MM.1S (cell line): ENCODE results near the gene MGAT4C.

Source experiments
- DNase-seq: peaks from one replicate; pipeline ENCODE4 v3.0.0-alpha.2; 2015
- H2AFZ ChIP-seq: fragments of 300-600 bp; sonication (generic); 2 replicates; pipeline ENCODE4 v1.6.0; 2016; ENCODE audit warnings: antibody characterized with exemption, low read length
- H3F3A ChIP-seq: fragments of 300-600 bp; sonication (generic); 2 replicates; pipeline ENCODE4 v1.6.1; 2016; ENCODE audit warnings: mild to moderate bottlenecking, antibody characterized with exemption, low read length, moderate library complexity, mixed read lengths; ENCODE audit not compliant: insufficient read depth
- H3K27ac ChIP-seq: fragments of 300-600 bp; sonication (generic); 2 replicates; pipeline ENCODE4 v1.5.1; 2016; ENCODE audit warnings: mild to moderate bottlenecking, low read length
- H3K27me3 ChIP-seq: fragments of 300-600 bp; sonication (generic); replicated peaks from 2 replicates; pipeline ENCODE4 v1.6.0; 2016; ENCODE audit warnings: low read length; ENCODE audit not compliant: insufficient read depth
- H3K36me3 ChIP-seq: fragments of 300-600 bp; sonication (generic); replicated peaks from 2 replicates; pipeline ENCODE4 v1.6.1; 2016; ENCODE audit warnings: mild to moderate bottlenecking, low read length, mixed read lengths; ENCODE audit not compliant: insufficient read depth
- H3K4me1 ChIP-seq: fragments of 300-600 bp; sonication (generic); 2 replicates; pipeline ENCODE4 v1.6.1; 2016; ENCODE audit warnings: low read length, mixed read lengths
- H3K4me2 ChIP-seq: fragments of 300-600 bp; sonication (generic); 2 replicates; pipeline ENCODE4 v1.6.0; 2016; ENCODE audit warnings: low read depth, low read length
- H3K4me3 ChIP-seq: fragments of 300-600 bp; sonication (generic); 2 replicates; pipeline ENCODE4 v1.5.1; 2016; ENCODE audit warnings: low read length, mixed read lengths
- H3K79me2 ChIP-seq: fragments of 300-600 bp; sonication (generic); 2 replicates; pipeline ENCODE4 v1.6.1; 2016; ENCODE audit warnings: mixed run types, low read length, mixed read lengths
- H3K9ac ChIP-seq: fragments of 300-600 bp; sonication (generic); 2 replicates; pipeline ENCODE4 v1.6.1; 2016; ENCODE audit warnings: low read length, mixed read lengths
- H3K9me2 ChIP-seq: fragments of 300-600 bp; sonication (generic); replicated peaks from 2 replicates; pipeline ENCODE4 v1.6.1; 2016; ENCODE audit warnings: mild to moderate bottlenecking, low read length, mixed read lengths; ENCODE audit not compliant: insufficient read depth
- H3K9me3 ChIP-seq: fragments of 300-600 bp; sonication (generic); replicated peaks from 2 replicates; pipeline ENCODE4 v1.6.1; 2016; ENCODE audit warnings: mild to moderate bottlenecking, low read length, mixed read lengths; ENCODE audit not compliant: insufficient read depth
- H4K20me1 ChIP-seq: fragments of 300-600 bp; sonication (generic); 2 replicates; pipeline ENCODE4 v1.6.1; 2016; ENCODE audit warnings: mild to moderate bottlenecking, low read length, moderate library complexity, mixed read lengths; ENCODE audit not compliant: insufficient read depth
- EZH2 ChIP-seq: fragments of 300-600 bp; sonication (generic); optimal IDR thresholded peaks from 2 replicates; pipeline ENCODE3; 2017; ENCODE audit warnings: low read depth, mild to moderate bottlenecking, antibody characterized with exemption, low read length, mixed read lengths
- EZH2phosphoT487 ChIP-seq: fragments of 300-600 bp; sonication (generic); IDR thresholded peaks from 2 replicates; pipeline ENCODE4 v1.6.1; 2018; ENCODE audit warnings: antibody characterized with exemption, low read length
- TF ChIP-seq, protein P1 (sequence below): fragments of 300-600 bp; sonication (generic); IDR thresholded peaks from 2 replicates; pipeline ENCODE4 v1.5.1; 2016; ENCODE audit warnings: antibody characterized with exemption, low read length, mixed read lengths

MGAT4C gene

GRCh38 chr12:85996280-85996679 lies 259.9 kb downstream of the MGAT4C start:
- TF ChIP-seq EZH2phosphoT487, result no peak
- TF ChIP-seq, protein P1, sequence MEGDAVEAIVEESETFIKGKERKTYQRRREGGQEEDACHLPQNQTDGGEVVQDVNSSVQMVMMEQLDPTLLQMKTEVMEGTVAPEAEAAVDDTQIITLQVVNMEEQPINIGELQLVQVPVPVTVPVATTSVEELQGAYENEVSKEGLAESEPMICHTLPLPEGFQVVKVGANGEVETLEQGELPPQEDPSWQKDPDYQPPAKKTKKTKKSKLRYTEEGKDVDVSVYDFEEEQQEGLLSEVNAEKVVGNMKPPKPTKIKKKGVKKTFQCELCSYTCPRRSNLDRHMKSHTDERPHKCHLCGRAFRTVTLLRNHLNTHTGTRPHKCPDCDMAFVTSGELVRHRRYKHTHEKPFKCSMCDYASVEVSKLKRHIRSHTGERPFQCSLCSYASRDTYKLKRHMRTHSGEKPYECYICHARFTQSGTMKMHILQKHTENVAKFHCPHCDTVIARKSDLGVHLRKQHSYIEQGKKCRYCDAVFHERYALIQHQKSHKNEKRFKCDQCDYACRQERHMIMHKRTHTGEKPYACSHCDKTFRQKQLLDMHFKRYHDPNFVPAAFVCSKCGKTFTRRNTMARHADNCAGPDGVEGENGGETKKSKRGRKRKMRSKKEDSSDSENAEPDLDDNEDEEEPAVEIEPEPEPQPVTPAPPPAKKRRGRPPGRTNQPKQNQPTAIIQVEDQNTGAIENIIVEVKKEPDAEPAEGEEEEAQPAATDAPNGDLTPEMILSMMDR, result no peak
- TF ChIP-seq EZH2, result no peak
- DNase-seq, result no peak
- H3K9me3 ChIP-seq, result no peaks in the 10 kb centered on the region
- no peak overlapping the region for H3K4me3 ChIP-seq
- no peak overlapping the region for H2AFZ ChIP-seq
- H3K79me2 ChIP-seq, result no peaks in the 10 kb centered on the region
- H3K4me1 ChIP-seq, result no peaks in the 10 kb centered on the region
- H3K27me3 ChIP-seq, result no peaks in the 10 kb centered on the region
- H4K20me1 ChIP-seq, result no peaks in the 10 kb centered on the region
- no peak overlapping the region for H3K9ac ChIP-seq
- H3K4me2 ChIP-seq, result no peak overlapping the region
- no peaks in the 10 kb centered on the region for H3F3A ChIP-seq
- H3K27ac ChIP-seq, result no peak overlapping the region
- H3K36me3 ChIP-seq, result no peaks in the 10 kb centered on the region
- no peaks in the 10 kb centered on the region for H3K9me2 ChIP-seq

- no peak overlapping the region for H3K4me2 ChIP-seq
- TF ChIP-seq EZH2phosphoT487 (no peak), EZH2 (no peak)
- TF ChIP-seq, protein P1, result no peak
- no peaks in the 10 kb centered on the region for H3K27me3 ChIP-seq
- H3K9me3 ChIP-seq, result no peaks in the 10 kb centered on the region
- no peaks in the 10 kb centered on the region for H3K4me1 ChIP-seq
- no peaks in the 10 kb centered on the region for H4K20me1 ChIP-seq
- H3K36me3 ChIP-seq, result no peaks in the 10 kb centered on the region
- H3F3A ChIP-seq, result no peaks in the 10 kb centered on the region
- no peak overlapping the region for H2AFZ ChIP-seq
- H3K9me2 ChIP-seq, result no peaks in the 10 kb centered on the region
- no peaks in the 10 kb centered on the region for H3K79me2 ChIP-seq
- DNase-seq, result no peak
- no peak overlapping the region for H3K4me3 ChIP-seq
- H3K9ac ChIP-seq, result no peak overlapping the region
- H3K27ac ChIP-seq, result no peak overlapping the region
Observed at GRCh38 chr12:85993746-85994145, 262.4 kb downstream of the MGAT4C start.

- no peak for DNase-seq
- H3K9ac ChIP-seq, result no peak overlapping the region
- H3K36me3 ChIP-seq, result no peaks in the 10 kb centered on the region
- no peaks in the 10 kb centered on the region for H3K79me2 ChIP-seq
- H3K27ac ChIP-seq, result no peak overlapping the region
- no peaks in the 10 kb centered on the region for H3K4me1 ChIP-seq
- H3K9me3 ChIP-seq, result no peaks in the 10 kb centered on the region
- H3K4me2 ChIP-seq, result no peak overlapping the region
- H2AFZ ChIP-seq, result no peak overlapping the region
- no peak overlapping the region for H3K4me3 ChIP-seq
- no peaks in the 10 kb centered on the region for H3K27me3 ChIP-seq
- no peaks in the 10 kb centered on the region for H4K20me1 ChIP-seq
- no peaks in the 10 kb centered on the region for H3F3A ChIP-seq
- no peak for TF ChIP-seq EZH2phosphoT487
- TF ChIP-seq, protein P1, result no peak
- TF ChIP-seq EZH2, result no peak
- no peaks in the 10 kb centered on the region for H3K9me2 ChIP-seq
Observed at GRCh38 chr12:85985996-85986395, 270.2 kb downstream of the MGAT4C start.
